NCI-H1694 treated with DMSO at 0.1 percent for 48 hours (cell line): ENCODE results near the gene AHNAK2.
"Not testable (repeated sequence)": the region's sequence is repeated elsewhere in the genome, so short reads cannot be mapped to it uniquely, and the experiment has no call there.

Experiments used
- DNase-seq: peaks from one replicate; lab custom pipeline; 2025; lab: John Stamatoyannopoulos, UW

AHNAK2 gene

GRCh38 chr14:104953896-104954656 lies 24.1 kb downstream of the AHNAK2 start:
- DNase-seq, result no peak

DNA sequence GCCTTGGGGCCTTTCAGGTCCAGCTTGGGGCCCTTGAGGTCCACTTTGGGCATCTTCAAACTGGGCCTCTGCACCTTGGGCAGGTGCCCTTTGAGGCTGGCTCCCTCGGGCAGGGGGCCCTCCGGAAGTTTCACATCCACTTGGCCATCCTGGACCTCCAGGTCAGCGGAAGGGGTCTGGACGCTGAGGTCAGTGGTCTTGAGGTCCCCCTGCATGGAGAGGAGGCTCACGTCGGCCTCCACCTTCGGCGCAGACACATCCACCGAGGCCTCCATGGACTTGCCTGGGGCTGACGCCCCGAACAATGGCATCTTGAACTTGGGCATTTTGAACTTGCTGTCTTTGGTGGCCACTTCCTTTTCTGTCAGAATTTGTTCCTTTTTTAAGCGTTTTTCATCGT lies 25.1 kb downstream of the AHNAK2 start:
- DNase-seq, result no peak

DNA sequence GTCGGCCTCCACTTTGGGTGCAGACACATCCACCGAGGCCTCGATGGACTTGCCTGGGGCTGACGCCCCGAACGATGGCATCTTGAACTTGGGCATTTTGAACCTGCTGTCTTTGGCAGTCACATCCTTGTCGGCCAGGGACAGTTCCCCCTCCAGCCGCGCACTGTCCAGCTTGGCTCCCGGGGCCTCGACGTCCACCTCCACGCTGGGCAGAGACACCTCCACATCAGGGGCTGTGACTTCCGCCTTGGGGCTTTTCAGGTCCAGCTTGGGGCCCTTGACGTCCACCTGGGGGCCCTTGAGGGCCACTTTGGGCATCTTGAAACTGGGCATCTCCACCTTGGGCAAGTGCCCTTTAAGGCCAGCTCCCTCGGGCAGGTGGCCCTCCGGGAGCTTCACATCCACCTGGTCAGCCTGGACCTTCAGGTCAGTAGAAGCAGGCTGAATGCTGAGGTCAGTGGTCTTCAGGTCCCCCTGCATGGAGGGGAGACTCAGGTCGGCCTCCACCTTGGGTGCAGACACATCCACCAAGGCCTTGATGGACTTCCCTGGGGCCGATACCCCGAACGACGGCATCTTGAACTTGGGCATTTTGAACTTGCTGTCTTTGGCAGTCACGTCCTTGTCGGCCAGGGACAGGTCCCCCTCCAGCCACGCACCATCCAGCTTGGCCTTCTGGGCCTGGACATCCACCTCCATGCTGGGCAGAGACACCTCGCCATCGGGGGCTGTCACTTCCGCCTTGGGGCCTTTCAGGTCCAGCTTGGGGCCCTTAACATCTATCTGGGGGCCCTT lies 26.1 kb downstream of the AHNAK2 start:
- not testable (repeated sequence) for DNase-seq

GRCh38 chr14:104950701-104951100 lies 27.5 kb downstream of the AHNAK2 start:
- not testable (repeated sequence) for DNase-seq

- no peak for DNase-seq
Observed at GRCh38 chr14:104950021-104950420, 28.2 kb downstream of the AHNAK2 start.

GRCh38 chr14:104949406-104949955 lies 28.7 kb downstream of the AHNAK2 start:
- DNase-seq, result not testable (repeated sequence)

GRCh38 chr14:104948736-104949031 lies 29.5 kb downstream of the AHNAK2 start:
- DNase-seq, result no peak

GRCh38 chr14:104947881-104948735 lies 30.1 kb downstream of the AHNAK2 start:
- not testable (repeated sequence) for DNase-seq

- DNase-seq, result not testable (repeated sequence)
Observed at GRCh38 chr14:104947201-104947600, 31.0 kb downstream of the AHNAK2 start.

DNA sequence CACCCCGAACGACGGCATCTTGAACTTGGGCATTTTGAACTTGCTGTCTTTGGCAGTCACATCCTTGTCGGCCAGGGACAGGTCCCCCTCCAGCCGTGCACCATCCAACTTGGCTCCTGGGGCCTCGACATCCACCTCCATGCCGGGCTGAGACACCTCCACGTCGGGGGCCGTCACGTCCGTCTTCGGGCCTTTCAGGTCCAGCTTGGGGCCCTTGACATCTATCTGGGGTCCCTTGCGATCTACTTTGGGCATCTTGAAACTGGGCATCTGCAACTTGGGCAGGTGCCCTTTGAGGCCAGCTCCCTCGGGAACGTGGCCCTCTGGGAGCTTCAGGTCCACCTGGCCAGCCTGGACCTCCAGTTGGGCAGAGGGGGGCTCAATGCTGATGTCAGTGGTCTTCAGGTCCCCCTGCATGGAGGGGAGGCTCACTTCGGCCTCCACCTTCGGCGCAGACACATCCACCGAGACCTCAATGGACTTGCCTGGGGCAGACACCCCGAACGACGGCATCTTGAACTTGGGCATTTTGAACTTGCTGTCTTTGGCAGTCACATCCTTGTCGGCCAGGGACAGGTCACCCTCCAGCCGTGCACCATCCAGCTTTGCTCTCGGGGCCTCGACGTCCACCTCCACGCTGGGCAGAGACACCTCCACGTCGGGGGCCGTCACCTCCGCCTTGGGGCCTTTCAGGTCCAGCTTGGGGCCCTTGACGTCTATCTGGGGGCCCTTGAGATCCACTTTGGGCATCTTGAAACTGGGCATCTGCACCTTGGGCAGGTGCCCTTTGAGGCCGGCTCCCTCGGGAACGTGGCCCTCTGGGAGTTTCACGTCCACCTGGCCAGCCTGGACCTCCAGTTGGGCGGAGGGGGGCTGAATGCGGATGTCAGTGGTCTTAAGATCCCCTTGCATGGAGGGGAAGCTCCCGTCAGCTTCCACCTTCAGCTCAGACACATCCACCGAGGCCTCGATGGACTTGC lies 31.9 kb downstream of the AHNAK2 start:
- DNase-seq, result not testable (repeated sequence)

DNA sequence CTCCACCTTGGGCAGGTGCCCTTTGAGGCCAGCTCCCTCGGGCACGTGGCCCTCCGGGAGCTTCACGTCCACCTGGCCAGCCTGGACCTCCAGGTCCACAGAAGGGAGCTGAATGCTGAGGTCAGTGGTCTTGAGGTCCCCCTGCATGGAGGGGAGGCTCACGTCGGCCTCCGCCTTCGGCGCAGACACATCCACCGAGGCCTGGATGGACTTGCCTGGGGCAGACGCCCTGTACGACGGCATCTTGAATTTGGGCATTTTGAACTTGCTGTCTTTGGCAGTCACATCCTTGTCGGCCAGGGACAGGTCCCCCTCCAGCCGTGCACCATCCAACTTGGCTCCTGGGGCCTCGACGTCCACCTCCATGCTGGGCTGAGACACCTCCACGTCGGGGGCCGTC lies 32.9 kb downstream of the AHNAK2 start:
- not testable (repeated sequence) for DNase-seq

GRCh38 chr14:104944436-104945205 lies 33.6 kb downstream of the AHNAK2 start:
- not testable (repeated sequence) for DNase-seq

DNA sequence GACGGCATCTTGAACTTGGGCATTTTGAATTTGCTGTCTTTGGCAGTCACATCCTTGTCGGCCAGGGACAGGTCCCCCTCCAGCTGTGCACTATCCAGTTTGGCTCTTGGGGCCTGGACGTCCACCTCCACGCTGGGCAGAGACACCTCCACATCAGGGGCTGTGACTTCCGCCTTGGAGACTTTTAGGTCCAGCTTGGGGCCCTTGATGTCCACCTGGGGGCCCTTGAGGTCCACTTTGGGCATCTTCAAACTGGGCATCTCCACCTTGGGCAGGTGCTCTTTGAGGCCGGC lies 34.2 kb downstream of the AHNAK2 start:
- not testable (repeated sequence) for DNase-seq

DNA sequence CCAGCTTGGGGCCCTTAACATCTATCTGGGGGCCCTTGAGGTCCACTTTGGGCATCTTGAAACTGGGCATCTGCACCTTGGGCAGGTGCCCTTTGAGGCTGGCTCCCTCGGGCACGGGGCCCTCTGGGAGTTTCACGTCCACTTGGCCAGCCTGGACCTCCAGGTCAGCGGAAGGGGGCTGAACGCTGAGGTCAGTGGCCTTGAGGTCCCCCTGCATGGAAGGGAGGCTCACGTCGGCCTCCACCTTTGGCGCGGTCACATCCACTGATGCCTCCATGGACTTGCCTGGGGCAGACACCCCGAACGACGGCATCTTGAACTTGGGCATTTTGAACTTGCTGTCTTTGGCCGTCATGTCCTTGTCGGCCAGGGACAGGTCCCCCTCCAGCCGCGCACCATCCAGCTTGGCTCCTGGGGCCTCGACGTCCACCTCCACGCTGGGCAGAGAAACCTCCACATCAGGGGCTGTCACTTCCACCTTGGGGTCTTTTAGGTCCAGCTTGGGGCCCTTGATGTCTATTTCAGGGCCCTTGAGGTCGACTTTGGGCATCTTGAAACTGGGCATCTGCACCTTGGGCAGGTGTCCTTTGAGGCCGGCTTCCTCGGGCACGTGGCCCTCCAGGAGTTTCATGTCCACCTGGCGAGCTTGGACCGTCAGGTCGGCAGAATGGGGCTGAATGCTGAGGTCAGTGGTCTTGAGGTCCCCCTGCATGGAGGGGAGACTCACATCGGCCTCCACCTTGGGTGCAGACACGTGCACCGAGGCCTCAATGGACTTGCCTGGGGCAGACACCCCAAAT lies 34.8 kb downstream of the AHNAK2 start:
- not testable (repeated sequence) for DNase-seq

- no peak for DNase-seq
Observed at GRCh38 chr14:104942586-104942985, 35.6 kb downstream of the AHNAK2 start.

- DNase-seq, result no peak
Observed at GRCh38 chr14:104941508-104942365, 36.4 kb downstream of the AHNAK2 start.

- DNase-seq, result no peak
Observed at GRCh38 chr14:104940526-104941150, 37.5 kb downstream of the AHNAK2 start.
